Fibroblast of lung (primary cell): Measurements from ENCODE around the gene GSG1L. TPM values are rescaled to one million over a fixed set of nuclear protein-coding genes. Genes with fewer than 3 reads are reported as not detected.

Experiments
- DNase-seq, 2 donors: peaks; one replicate each; pipeline versions ENCODE4 v3.0.0 to v3.0.0-alpha.2; 2010; ENCODE audit warnings: low read depth in 2 of 2
- H2AFZ ChIP-seq: 2 replicates; pipeline ENCODE4 v1.5.1; 2012; ENCODE audit warnings: low read length, control low read depth, inconsistent platforms
- H3K27ac ChIP-seq: 2 replicates; pipeline ENCODE4 v1.5.1; 2011; ENCODE audit warnings: low read length, control low read depth; ENCODE audit not compliant: insufficient read depth
- H3K27me3 ChIP-seq: 2 replicates; pipeline ENCODE4 v1.5.1; 2011; ENCODE audit warnings: mild to moderate bottlenecking, low read length; ENCODE audit not compliant: control insufficient read depth, insufficient read depth
- H3K36me3 ChIP-seq: 2 replicates; pipeline ENCODE4 v1.5.1; 2011; ENCODE audit warnings: low read length; ENCODE audit not compliant: control insufficient read depth, insufficient read depth
- H3K4me1 ChIP-seq: 2 replicates; pipeline ENCODE4 v1.5.1; 2011; ENCODE audit warnings: low read length; ENCODE audit not compliant: control insufficient read depth, insufficient read depth; ENCODE audit errors: extremely low read depth
- H3K4me2 ChIP-seq: 2 replicates; pipeline ENCODE4 v1.5.1; 2011; ENCODE audit warnings: low read length, control low read depth; ENCODE audit not compliant: insufficient read depth; ENCODE audit errors: extremely low read depth
- H3K4me3 ChIP-seq, 4 experiments: fragments of 200-600 bp in 1 of 4; sonication (generic) in 1 of 4; replicated peaks in 1 of 4; 2 replicates each; pipeline ENCODE4 v1.5.1; 2011 to 2016; ENCODE audit warnings: low read length in 4 of 4, low read depth in 3 of 4, mild to moderate bottlenecking in 3 of 4, control low read depth in 2 of 4, inconsistent platforms in 1 of 4, mixed read lengths in 1 of 4; ENCODE audit not compliant: insufficient read depth in 1 of 4; ENCODE audit errors: control extremely low read depth in 1 of 4
- H3K79me2 ChIP-seq: 2 replicates; pipeline ENCODE4 v1.5.1; 2012; ENCODE audit warnings: mild to moderate bottlenecking, low read length, inconsistent platforms; ENCODE audit not compliant: control insufficient read depth, insufficient read depth
- H3K9ac ChIP-seq: 2 replicates; pipeline ENCODE4 v1.5.1; 2011; ENCODE audit warnings: mild to moderate bottlenecking, low read length, control low read depth; ENCODE audit not compliant: insufficient read depth
- H3K9me3 ChIP-seq: 2 replicates; pipeline ENCODE4 v1.5.1; 2012; ENCODE audit warnings: low read depth, low read length; ENCODE audit not compliant: control insufficient read depth, insufficient read depth
- H4K20me1 ChIP-seq: 2 replicates; pipeline ENCODE4 v1.5.1; 2011; ENCODE audit warnings: low read length; ENCODE audit not compliant: control insufficient read depth, insufficient read depth; ENCODE audit errors: extremely low read depth
- CTCF ChIP-seq, 2 donors: IDR thresholded peaks in 1 of 2; conservative IDR thresholded peaks in 1 of 2; 1 replicate in 1 of 2; 2 replicates in 1 of 2; pipeline ENCODE4 v1.5.1; 2011 to 2012; ENCODE audit warnings: low read length in 2 of 2, control low read depth in 1 of 2, inconsistent platforms in 1 of 2, low read depth in 1 of 2, mild to moderate bottlenecking in 1 of 2
- EZH2 ChIP-seq: IDR thresholded peaks from 2 replicates; pipeline ENCODE4 v1.5.1; 2012; ENCODE audit warnings: low read length, control low read depth, mild to moderate bottlenecking; ENCODE audit errors: missing control alignments
- polyA plus RNA-seq, 2 donors: library from polyadenylated mRNA; depleted of rRNA in 1 of 2; stranded (reverse) in 1 of 2; unstranded in 1 of 2; fragments of >200 nt; gene quantifications; 2 replicates each; pipeline ENCODE4 v1.2.1, GENCODE V29; 2011 to 2012; ENCODE audit warnings: missing spikeins in 1 of 2
- total RNA-seq: library from RNA; depleted of rRNA; stranded (reverse); fragments of >200 nt; gene quantifications from 2 replicates; pipeline ENCODE4 v1.2.1, GENCODE V29; 2014

The GSG1L gene
- total and polyA plus RNA-seq, 2 donors (not counting 1 experiment from before 2014, with no cell fraction given): not detected

DNA sequence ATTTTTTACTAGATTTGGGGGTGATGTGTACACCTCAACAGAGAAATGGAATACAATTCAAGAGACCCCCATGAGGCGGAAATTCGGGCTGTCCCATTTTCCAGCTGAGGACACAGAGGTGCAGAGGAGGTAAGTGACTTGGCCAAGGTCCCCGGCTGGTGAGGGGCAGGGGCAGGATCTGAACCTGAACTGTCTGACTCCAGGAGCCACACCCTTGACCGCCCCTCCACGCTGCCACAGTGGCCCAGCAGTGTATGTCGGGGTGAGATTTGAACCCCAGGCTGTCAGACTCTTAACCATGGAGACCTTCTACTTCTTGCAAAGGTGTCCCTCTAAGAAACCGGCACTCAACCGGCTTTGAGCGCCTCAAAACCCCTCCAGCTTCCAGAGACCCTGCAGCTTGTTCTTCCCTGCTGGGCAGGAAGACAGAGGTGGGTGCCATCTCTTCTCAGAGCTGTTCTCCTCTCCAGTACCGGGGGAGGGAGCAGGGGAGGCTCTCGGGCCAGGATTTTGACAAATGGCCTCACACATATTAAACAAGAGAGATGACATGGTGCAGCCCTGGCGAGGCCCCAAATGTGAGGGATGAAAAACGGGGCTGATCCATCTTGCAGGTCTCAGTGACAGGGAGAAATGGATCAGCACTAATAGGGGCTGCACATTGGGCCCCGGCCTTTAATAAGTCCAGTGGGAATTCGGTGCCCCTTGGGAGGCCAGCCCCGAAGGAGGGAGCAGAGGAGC, 222.3 kb downstream of the GSG1L start:
- Histone ChIP-seq H3K9me3 (no peaks in the 10 kb centered on the region), H3K4me2 (no peak overlapping the region), H2AFZ (no peak overlapping the region), H3K36me3 (no peaks in the 10 kb centered on the region), H3K4me3 (no peak overlapping the region), H4K20me1 (peaks cover 1% of the 10 kb centered on the region), H3K4me1 (no peaks in the 10 kb centered on the region), H3K27me3 (no peaks in the 10 kb centered on the region), H3K27ac (no peak overlapping the region), H3K79me2 (no peaks in the 10 kb centered on the region), H3K9ac (no peak overlapping the region)
- TF ChIP-seq CTCF (conservative IDR thresholded peaks at IDR 0.05 in 1 of 2, IDR thresholded peaks at IDR 0.05 in 1 of 2; ENCODE audit: low read depth in 1 of 2, low read length in 2 of 2) (no peak), EZH2 (no peak)
- DNase-seq: no peak

GRCh38 chr16:27840311-27841060, 223.0 kb downstream of the GSG1L start:
- H3K36me3 ChIP-seq: no peaks in the 10 kb centered on the region
- H3K9me3 ChIP-seq: no peaks in the 10 kb centered on the region
- H4K20me1 ChIP-seq: peaks cover 1% of the 10 kb centered on the region
- no peak overlapping the region for H3K27ac ChIP-seq
- no peak for DNase-seq
- no peak overlapping the region for H2AFZ ChIP-seq
- H3K4me2 ChIP-seq: no peak overlapping the region
- H3K4me1 ChIP-seq: no peaks in the 10 kb centered on the region
- no peak overlapping the region for H3K4me3 ChIP-seq
- no peaks in the 10 kb centered on the region for H3K27me3 ChIP-seq
- TF ChIP-seq EZH2 (no peak), CTCF (conservative IDR thresholded peaks at IDR 0.05 in 1 of 2, IDR thresholded peaks at IDR 0.05 in 1 of 2; ENCODE audit: low read depth in 1 of 2, low read length in 2 of 2) (no peak)
- no peak overlapping the region for H3K9ac ChIP-seq
- no peaks in the 10 kb centered on the region for H3K79me2 ChIP-seq

DNA sequence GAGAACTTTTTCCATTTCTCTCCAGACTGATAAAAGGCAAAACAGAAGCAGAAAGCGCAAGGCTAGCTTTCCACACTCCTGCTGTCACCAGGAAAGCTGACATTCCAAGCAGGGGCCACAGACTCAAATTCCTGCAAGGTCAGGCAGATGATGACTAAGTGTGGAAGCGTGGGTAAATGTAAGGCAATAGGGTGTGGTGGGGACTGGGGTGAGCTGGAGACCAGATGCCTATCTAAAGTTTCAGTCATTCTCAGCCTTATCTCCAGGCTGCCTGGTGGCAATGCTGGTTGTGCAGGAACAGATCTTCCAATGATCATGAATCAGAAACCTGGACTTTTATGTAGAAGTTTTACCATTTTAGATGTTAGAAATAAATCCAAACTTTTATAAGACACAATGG, 224.1 kb downstream of the GSG1L start:
- Histone ChIP-seq H2AFZ (no peak overlapping the region), H3K9ac (no peak overlapping the region), H4K20me1 (peaks cover 1% of the 10 kb centered on the region), H3K79me2 (no peaks in the 10 kb centered on the region), H3K9me3 (no peaks in the 10 kb centered on the region), H3K4me3 (no peak overlapping the region), H3K27me3 (no peaks in the 10 kb centered on the region), H3K4me1 (no peaks in the 10 kb centered on the region), H3K27ac (no peak overlapping the region), H3K4me2 (no peak overlapping the region), H3K36me3 (no peaks in the 10 kb centered on the region)
- DNase-seq: peak in 1 of 2 donors; percentile 61
- no peak for TF ChIP-seq EZH2
- no peak for TF ChIP-seq CTCF (conservative IDR thresholded peaks at IDR 0.05 in 1 of 2, IDR thresholded peaks at IDR 0.05 in 1 of 2; ENCODE audit: low read depth in 1 of 2, low read length in 2 of 2)
